Esophagus mucosa (tissue), 1 donor: ENCODE data around the gene FBXW2. TPM values are rescaled to one million over a fixed set of nuclear protein-coding genes. Genes with fewer than 3 reads are reported as not detected.
"Not testable (repeated sequence)": the region's sequence is repeated elsewhere in the genome, so short reads cannot be mapped to it uniquely, and the experiment has no call there.

Experiments used
- ATAC-seq: fragments of 200-7000 bp; cut with Tn5 transposase; one replicate; pipeline ENCODE4 v1.9.1; 2020
- total RNA-seq: library from RNA; stranded (reverse); gene quantifications from one replicate; pipeline ENCODE4 v1.2.4, GENCODE V29; 2023
- donor health status: DM: yes; HTN: yes; CAD: no.

The FBXW2 gene
- 34.7 TPM for total RNA-seq

- ATAC-seq, result peak; percentile 99
Observed at GRCh38 chr9:120792898-120793765, at the start of gene FBXW2. Gene FBXW2 (minus strand): TSS chr9:120793416. CDS start chr9:120788258, 5,158 bp downstream.

- peak; percentile 28 for ATAC-seq
Observed at GRCh38 chr9:120841930-120842684, 48.9 kb upstream of the FBXW2 start.

GRCh38 chr9:120839146-120839545 is 45.9 kb upstream of the FBXW2 start:
- ATAC-seq, result no peak

GRCh38 chr9:120837921-120838320 is 44.7 kb upstream of the FBXW2 start:
- no peak for ATAC-seq

- no peak for ATAC-seq
Observed at GRCh38 chr9:120833325-120833724, 40.1 kb upstream of the FBXW2 start.

- no peak for ATAC-seq
Observed at GRCh38 chr9:120832807-120833206, 39.6 kb upstream of the FBXW2 start.

GRCh38 chr9:120830865-120831264 is 37.6 kb upstream of the FBXW2 start:
- ATAC-seq, result no peak

GRCh38 chr9:120830151-120830550 is 36.9 kb upstream of the FBXW2 start:
- ATAC-seq, result no peak

- no peak for ATAC-seq
Observed at GRCh38 chr9:120829650-120830049, 36.4 kb upstream of the FBXW2 start.

- no peak for ATAC-seq
Observed at GRCh38 chr9:120820095-120820494, 26.9 kb upstream of the FBXW2 start.

- no peak for ATAC-seq
Observed at GRCh38 chr9:120818595-120818994, 25.4 kb upstream of the FBXW2 start.

GRCh38 chr9:120815075-120815474 is 21.9 kb upstream of the FBXW2 start:
- no peak for ATAC-seq

GRCh38 chr9:120808931-120809330 is 15.7 kb upstream of the FBXW2 start:
- ATAC-seq, result no peak

- no peak for ATAC-seq
Observed at GRCh38 chr9:120807607-120808379, 14.6 kb upstream of the FBXW2 start.

GRCh38 chr9:120804784-120805363 is 11.7 kb upstream of the FBXW2 start:
- not testable (repeated sequence) for ATAC-seq

- ATAC-seq, result no peak
Observed at GRCh38 chr9:120801441-120801840, 8.2 kb upstream of the FBXW2 start.

GRCh38 chr9:120791161-120791560 is 2.1 kb downstream of the FBXW2 start:
- ATAC-seq, result no peak

- ATAC-seq, result no peak
Observed at GRCh38 chr9:120787933-120788332, 5.3 kb downstream of the FBXW2 start.

- ATAC-seq, result peak; percentile 23
Observed at GRCh38 chr9:120783602-120784047, 9.6 kb downstream of the FBXW2 start.

GRCh38 chr9:120781236-120781635 is 12.0 kb downstream of the FBXW2 start:
- ATAC-seq, result no peak

GRCh38 chr9:120780367-120780766 is 12.8 kb downstream of the FBXW2 start:
- ATAC-seq, result no peak

GRCh38 chr9:120779227-120779626 is 14.0 kb downstream of the FBXW2 start:
- no peak for ATAC-seq
